WTC11 (cell line): ENCODE measurements around the gene ACSS2. TPM values are rescaled to one million over a fixed set of nuclear protein-coding genes. Genes with fewer than 3 reads are reported as not detected.

Experiments used
- ATF6 ChIP-seq: sonication (generic); formaldehyde crosslinking; IDR thresholded peaks from 2 replicates; pipeline ENCODE4 v1.8.1; 2023; ENCODE audit warnings: mild to moderate bottlenecking, missing genetic modification reagents
- CREB1 ChIP-seq: sonication (generic); formaldehyde crosslinking; IDR thresholded peaks from 2 replicates; pipeline ENCODE4 v1.8.0; 2023; ENCODE audit warnings: mild to moderate bottlenecking, missing genetic modification reagents
- E2F1 ChIP-seq: sonication (generic); formaldehyde crosslinking; IDR thresholded peaks from 2 replicates; pipeline ENCODE4 v1.8.0; 2022; ENCODE audit warnings: mild to moderate bottlenecking, missing genetic modification reagents
- EMX1 ChIP-seq: fragments of 250-450 bp; sonication (Bioruptor Pico); IDR thresholded peaks from 2 replicates; pipeline ENCODE4 v1.8.0; 2021; ENCODE audit warnings: mild to moderate bottlenecking
- ERG ChIP-seq: fragments of 250-450 bp; sonication (Bioruptor Pico); IDR thresholded peaks from 2 replicates; pipeline ENCODE4 v1.8.0; 2021; ENCODE audit warnings: mild to moderate bottlenecking
- ESRRA ChIP-seq: sonication (generic); formaldehyde crosslinking; IDR thresholded peaks from 2 replicates; pipeline ENCODE4 v1.8.1; 2022; ENCODE audit warnings: mild to moderate bottlenecking, missing genetic modification reagents, borderline replicate concordance
- MAX ChIP-seq: sonication (generic); formaldehyde crosslinking; IDR thresholded peaks from 2 replicates; pipeline ENCODE4 v1.8.0; 2022; ENCODE audit warnings: mild to moderate bottlenecking, missing genetic modification reagents
- MXD4 ChIP-seq: fragments of 250-450 bp; sonication (Bioruptor Pico); IDR thresholded peaks from 2 replicates; pipeline ENCODE4 v1.8.0; 2021; ENCODE audit warnings: mild to moderate bottlenecking, moderate library complexity, borderline replicate concordance
- NFE2L1 ChIP-seq: sonication (generic); formaldehyde crosslinking; IDR thresholded peaks from 2 replicates; pipeline ENCODE4 v1.8.1; 2023; ENCODE audit warnings: missing genetic modification reagents
- NFYB ChIP-seq: sonication (generic); formaldehyde crosslinking; conservative IDR thresholded peaks from 2 replicates; pipeline ENCODE4 v1.8.0; 2022; ENCODE audit warnings: low read depth, missing genetic modification reagents
- RELA ChIP-seq: sonication (generic); formaldehyde crosslinking; IDR thresholded peaks from 2 replicates; pipeline ENCODE4 v1.8.1; 2022; ENCODE audit warnings: missing genetic modification reagents, mild to moderate bottlenecking, borderline replicate concordance
- SOX15 ChIP-seq: fragments of 250-450 bp; sonication (Bioruptor Pico); IDR thresholded peaks from 2 replicates; pipeline ENCODE4 v1.9.0; 2021; ENCODE audit warnings: mild to moderate bottlenecking
- SP1 ChIP-seq: sonication (generic); formaldehyde crosslinking; conservative IDR thresholded peaks from 2 replicates; pipeline ENCODE4 v1.8.1; 2022; ENCODE audit warnings: missing genetic modification reagents
- TEAD1 ChIP-seq: sonication (generic); formaldehyde crosslinking; IDR thresholded peaks from 2 replicates; pipeline ENCODE4 v1.8.0; 2022; ENCODE audit warnings: mild to moderate bottlenecking, missing genetic modification reagents
- ZNF121 ChIP-seq: sonication (generic); formaldehyde crosslinking; IDR thresholded peaks from 2 replicates; pipeline ENCODE4 v1.8.0; 2023; ENCODE audit warnings: missing genetic modification reagents
- ZNF232 ChIP-seq: sonication (generic); formaldehyde crosslinking; IDR thresholded peaks from 2 replicates; pipeline ENCODE4 v1.8.0; 2022; ENCODE audit warnings: mild to moderate bottlenecking, missing genetic modification reagents
- ZNF263 ChIP-seq: sonication (generic); formaldehyde crosslinking; IDR thresholded peaks from 2 replicates; pipeline ENCODE4 v1.8.1; 2022; ENCODE audit warnings: low read depth, mild to moderate bottlenecking, moderate library complexity, missing genetic modification reagents
- ZNF671 ChIP-seq: fragments of 250-450 bp; sonication (Bioruptor Pico); IDR thresholded peaks from 2 replicates; pipeline ENCODE4 v1.8.0; 2021; ENCODE audit warnings: mild to moderate bottlenecking
- total RNA-seq: library from RNA; stranded (reverse); gene quantifications from 3 replicates; pipeline ENCODE4 v1.2.3, GENCODE V29; 2021
- TF ChIP-seq, protein P1 (sequence below): sonication (generic); formaldehyde crosslinking; IDR thresholded peaks from 2 replicates; pipeline ENCODE4 v1.8.0; 2022; ENCODE audit warnings: mild to moderate bottlenecking, missing genetic modification reagents
- TF ChIP-seq, protein P2 (sequence below): sonication (generic); formaldehyde crosslinking; IDR thresholded peaks from 2 replicates; pipeline ENCODE4 v1.8.0; 2023; ENCODE audit warnings: missing genetic modification reagents, mild to moderate bottlenecking, borderline replicate concordance

Gene ACSS2
- total RNA-seq, 1 experiment from 2014 or later: 28.9 TPM

DNA sequence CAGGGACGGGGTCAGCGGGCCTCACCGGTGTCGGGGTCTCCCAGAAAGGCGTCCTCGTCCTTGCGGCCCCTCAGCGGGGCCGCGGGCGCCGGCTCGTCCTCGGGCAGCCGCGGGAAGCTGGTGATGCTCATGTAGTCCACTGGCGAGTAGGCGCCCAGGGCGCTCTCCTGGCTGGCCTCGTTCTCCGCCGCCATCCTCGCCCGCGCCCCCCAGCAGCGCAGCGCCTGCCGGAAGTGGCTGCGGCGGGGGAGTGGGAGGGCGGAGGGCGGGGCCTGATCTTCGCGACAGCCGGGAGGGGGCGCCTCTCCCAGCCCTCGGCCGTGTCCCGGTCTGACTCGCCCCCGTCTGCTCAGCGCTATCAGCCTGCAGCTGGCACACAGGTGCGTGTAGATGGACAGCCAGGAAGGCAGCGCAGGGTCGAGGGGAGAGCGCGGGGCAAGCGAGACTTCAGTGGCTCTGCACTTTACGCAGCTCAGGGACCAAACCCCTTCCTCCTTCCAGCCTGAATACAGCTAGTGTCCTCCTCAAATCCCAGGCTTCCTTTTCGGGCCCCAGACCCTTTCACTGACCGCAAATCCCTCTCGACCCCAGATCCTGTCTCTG is 3.7 kb upstream of the ACSS2 start, which contains the start of gene GGT7 (continued):
- peak; percentile 68; the same call in 1 of the 2 replicates for TF ChIP-seq TEAD1
- no peak for TF ChIP-seq ERG (CRISPR knock-in tag)
- TF ChIP-seq EMX1 (CRISPR knock-in tag): no peak
- TF ChIP-seq, protein P1, sequence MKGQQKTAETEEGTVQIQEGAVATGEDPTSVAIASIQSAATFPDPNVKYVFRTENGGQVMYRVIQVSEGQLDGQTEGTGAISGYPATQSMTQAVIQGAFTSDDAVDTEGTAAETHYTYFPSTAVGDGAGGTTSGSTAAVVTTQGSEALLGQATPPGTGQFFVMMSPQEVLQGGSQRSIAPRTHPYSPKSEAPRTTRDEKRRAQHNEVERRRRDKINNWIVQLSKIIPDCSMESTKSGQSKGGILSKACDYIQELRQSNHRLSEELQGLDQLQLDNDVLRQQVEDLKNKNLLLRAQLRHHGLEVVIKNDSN (CRISPR knock-in tag): no peak
- peak; percentile 90 for TF ChIP-seq MAX
- peak; percentile 97 for TF ChIP-seq SP1
- no peak for TF ChIP-seq NFYB (CRISPR knock-in tag)
- no peak for TF ChIP-seq ATF6 (CRISPR knock-in tag)
- TF ChIP-seq RELA (CRISPR knock-in tag): no peak
- TF ChIP-seq ZNF121: no peak
- TF ChIP-seq ZNF263 (CRISPR knock-in tag): no peak
- TF ChIP-seq ESRRA: no peak
- TF ChIP-seq ZNF671 (CRISPR knock-in tag): no peak
- no peak for TF ChIP-seq MXD4 (CRISPR knock-in tag)
- no peak for TF ChIP-seq CREB1 (CRISPR knock-in tag)
- TF ChIP-seq SOX15 (CRISPR knock-in tag): no peak
- TF ChIP-seq, protein P2, sequence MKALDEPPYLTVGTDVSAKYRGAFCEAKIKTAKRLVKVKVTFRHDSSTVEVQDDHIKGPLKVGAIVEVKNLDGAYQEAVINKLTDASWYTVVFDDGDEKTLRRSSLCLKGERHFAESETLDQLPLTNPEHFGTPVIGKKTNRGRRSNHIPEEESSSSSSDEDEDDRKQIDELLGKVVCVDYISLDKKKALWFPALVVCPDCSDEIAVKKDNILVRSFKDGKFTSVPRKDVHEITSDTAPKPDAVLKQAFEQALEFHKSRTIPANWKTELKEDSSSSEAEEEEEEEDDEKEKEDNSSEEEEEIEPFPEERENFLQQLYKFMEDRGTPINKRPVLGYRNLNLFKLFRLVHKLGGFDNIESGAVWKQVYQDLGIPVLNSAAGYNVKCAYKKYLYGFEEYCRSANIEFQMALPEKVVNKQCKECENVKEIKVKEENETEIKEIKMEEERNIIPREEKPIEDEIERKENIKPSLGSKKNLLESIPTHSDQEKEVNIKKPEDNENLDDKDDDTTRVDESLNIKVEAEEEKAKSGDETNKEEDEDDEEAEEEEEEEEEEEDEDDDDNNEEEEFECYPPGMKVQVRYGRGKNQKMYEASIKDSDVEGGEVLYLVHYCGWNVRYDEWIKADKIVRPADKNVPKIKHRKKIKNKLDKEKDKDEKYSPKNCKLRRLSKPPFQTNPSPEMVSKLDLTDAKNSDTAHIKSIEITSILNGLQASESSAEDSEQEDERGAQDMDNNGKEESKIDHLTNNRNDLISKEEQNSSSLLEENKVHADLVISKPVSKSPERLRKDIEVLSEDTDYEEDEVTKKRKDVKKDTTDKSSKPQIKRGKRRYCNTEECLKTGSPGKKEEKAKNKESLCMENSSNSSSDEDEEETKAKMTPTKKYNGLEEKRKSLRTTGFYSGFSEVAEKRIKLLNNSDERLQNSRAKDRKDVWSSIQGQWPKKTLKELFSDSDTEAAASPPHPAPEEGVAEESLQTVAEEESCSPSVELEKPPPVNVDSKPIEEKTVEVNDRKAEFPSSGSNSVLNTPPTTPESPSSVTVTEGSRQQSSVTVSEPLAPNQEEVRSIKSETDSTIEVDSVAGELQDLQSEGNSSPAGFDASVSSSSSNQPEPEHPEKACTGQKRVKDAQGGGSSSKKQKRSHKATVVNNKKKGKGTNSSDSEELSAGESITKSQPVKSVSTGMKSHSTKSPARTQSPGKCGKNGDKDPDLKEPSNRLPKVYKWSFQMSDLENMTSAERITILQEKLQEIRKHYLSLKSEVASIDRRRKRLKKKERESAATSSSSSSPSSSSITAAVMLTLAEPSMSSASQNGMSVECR (CRISPR knock-in tag): 0 out of 2 replicates have a peak, but pooled peaks have one; percentile 56
- no peak for TF ChIP-seq E2F1 (CRISPR knock-in tag)
- TF ChIP-seq ZNF232 (CRISPR knock-in tag): 0 out of 2 replicates have a peak, but pooled peaks have one; percentile 75
- TF ChIP-seq NFE2L1 (CRISPR knock-in tag): no peak
